Measurements from ENCODE around the gene STAT1.
A peak's percentile ranks its signal among the peaks of the same experiment; 100 is the strongest.

The STAT1 gene

DNA sequence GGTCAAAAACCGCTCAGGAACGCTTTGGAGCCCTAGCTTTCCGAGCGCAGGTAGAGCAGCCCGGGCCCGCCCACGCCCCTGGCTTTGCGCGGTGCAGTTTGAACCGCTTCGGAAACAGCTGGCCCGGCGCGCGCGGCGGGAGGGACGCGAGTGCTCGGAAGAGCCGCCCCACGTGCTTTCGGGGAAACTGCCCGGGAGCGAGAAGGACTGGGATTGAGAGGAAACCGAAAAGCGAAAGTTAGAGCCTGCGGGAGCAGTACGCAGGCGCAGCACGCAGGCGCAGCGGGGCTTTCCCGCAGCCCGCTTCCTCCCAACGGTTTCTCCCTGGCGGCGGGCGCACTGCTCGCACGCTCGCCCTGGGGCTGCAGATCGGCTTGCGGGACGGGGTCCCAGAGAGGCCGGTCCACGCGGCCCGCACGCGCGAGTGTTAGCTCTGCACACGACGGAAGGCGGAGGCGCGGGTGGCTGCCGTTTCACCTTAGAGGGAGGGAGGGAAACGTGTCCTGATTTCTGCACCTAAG is 6.3 kb upstream of the STAT1 start (continued):
- TF ChIP-seq, protein P1, sequence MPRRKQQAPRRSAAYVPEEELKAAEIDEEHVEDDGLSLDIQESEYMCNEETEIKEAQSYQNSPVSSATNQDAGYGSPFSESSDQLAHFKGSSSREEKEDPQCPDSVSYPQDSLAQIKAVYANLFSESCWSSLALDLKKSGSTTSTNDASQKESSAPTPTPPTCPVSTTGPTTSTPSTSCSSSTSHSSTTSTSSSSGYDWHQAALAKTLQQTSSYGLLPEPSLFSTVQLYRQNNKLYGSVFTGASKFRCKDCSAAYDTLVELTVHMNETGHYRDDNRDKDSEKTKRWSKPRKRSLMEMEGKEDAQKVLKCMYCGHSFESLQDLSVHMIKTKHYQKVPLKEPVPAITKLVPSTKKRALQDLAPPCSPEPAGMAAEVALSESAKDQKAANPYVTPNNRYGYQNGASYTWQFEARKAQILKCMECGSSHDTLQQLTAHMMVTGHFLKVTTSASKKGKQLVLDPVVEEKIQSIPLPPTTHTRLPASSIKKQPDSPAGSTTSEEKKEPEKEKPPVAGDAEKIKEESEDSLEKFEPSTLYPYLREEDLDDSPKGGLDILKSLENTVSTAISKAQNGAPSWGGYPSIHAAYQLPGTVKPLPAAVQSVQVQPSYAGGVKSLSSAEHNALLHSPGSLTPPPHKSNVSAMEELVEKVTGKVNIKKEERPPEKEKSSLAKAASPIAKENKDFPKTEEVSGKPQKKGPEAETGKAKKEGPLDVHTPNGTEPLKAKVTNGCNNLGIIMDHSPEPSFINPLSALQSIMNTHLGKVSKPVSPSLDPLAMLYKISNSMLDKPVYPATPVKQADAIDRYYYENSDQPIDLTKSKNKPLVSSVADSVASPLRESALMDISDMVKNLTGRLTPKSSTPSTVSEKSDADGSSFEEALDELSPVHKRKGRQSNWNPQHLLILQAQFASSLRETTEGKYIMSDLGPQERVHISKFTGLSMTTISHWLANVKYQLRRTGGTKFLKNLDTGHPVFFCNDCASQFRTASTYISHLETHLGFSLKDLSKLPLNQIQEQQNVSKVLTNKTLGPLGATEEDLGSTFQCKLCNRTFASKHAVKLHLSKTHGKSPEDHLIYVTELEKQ (tag by site-specific recombination; IDR thresholded peaks at IDR 0.05; ENCODE audit: borderline replicate concordance): peak; percentile 90
- TF ChIP-seq GLIS1 (tag by site-specific recombination; IDR thresholded peaks at IDR 0.05) (peak; percentile 81), IKZF3 (tag by site-specific recombination; IDR thresholded peaks at IDR 0.05) (peak; percentile 100), ZNF747 (tag by site-specific recombination; IDR thresholded peaks at IDR 0.05) (no peak), ZNF837 (tag by site-specific recombination; IDR thresholded peaks at IDR 0.05) (no peak), ZNF169 (tag by site-specific recombination; IDR thresholded peaks at IDR 0.05) (no peak), ZNF416 (tag by site-specific recombination; IDR thresholded peaks at IDR 0.05) (no peak), ZNF24 (tag by site-specific recombination; IDR thresholded peaks at IDR 0.05) (peak; percentile 86), ZNF544 (tag by site-specific recombination; IDR thresholded peaks at IDR 0.05) (no peak), ZNF121 (tag by site-specific recombination; IDR thresholded peaks at IDR 0.05) (peak; percentile 79), ZNF2 (tag by site-specific recombination; IDR thresholded peaks at IDR 0.05) (peak; percentile 86; the same call in 1 of the 2 replicates), ZNF555 (tag by site-specific recombination; conservative IDR thresholded peaks at IDR 0.05) (no peak), ZNF433 (tag by site-specific recombination; IDR thresholded peaks at IDR 0.05; ENCODE audit: low read depth) (no peak), ZNF184 (tag by site-specific recombination; IDR thresholded peaks at IDR 0.05) (0 out of 2 replicates have a peak, but pooled peaks have one; percentile 56), ZNF133 (tag by site-specific recombination; IDR thresholded peaks at IDR 0.05) (no peak), ZFP37 (tag by site-specific recombination; IDR thresholded peaks at IDR 0.05) (peak; percentile 91)
- TF ChIP-seq, protein P2, sequence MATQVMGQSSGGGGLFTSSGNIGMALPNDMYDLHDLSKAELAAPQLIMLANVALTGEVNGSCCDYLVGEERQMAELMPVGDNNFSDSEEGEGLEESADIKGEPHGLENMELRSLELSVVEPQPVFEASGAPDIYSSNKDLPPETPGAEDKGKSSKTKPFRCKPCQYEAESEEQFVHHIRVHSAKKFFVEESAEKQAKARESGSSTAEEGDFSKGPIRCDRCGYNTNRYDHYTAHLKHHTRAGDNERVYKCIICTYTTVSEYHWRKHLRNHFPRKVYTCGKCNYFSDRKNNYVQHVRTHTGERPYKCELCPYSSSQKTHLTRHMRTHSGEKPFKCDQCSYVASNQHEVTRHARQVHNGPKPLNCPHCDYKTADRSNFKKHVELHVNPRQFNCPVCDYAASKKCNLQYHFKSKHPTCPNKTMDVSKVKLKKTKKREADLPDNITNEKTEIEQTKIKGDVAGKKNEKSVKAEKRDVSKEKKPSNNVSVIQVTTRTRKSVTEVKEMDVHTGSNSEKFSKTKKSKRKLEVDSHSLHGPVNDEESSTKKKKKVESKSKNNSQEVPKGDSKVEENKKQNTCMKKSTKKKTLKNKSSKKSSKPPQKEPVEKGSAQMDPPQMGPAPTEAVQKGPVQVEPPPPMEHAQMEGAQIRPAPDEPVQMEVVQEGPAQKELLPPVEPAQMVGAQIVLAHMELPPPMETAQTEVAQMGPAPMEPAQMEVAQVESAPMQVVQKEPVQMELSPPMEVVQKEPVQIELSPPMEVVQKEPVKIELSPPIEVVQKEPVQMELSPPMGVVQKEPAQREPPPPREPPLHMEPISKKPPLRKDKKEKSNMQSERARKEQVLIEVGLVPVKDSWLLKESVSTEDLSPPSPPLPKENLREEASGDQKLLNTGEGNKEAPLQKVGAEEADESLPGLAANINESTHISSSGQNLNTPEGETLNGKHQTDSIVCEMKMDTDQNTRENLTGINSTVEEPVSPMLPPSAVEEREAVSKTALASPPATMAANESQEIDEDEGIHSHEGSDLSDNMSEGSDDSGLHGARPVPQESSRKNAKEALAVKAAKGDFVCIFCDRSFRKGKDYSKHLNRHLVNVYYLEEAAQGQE (tag by site-specific recombination; IDR thresholded peaks at IDR 0.05): peak; percentile 51; the same call in 1 of the 2 replicates
- TF ChIP-seq, protein P3, sequence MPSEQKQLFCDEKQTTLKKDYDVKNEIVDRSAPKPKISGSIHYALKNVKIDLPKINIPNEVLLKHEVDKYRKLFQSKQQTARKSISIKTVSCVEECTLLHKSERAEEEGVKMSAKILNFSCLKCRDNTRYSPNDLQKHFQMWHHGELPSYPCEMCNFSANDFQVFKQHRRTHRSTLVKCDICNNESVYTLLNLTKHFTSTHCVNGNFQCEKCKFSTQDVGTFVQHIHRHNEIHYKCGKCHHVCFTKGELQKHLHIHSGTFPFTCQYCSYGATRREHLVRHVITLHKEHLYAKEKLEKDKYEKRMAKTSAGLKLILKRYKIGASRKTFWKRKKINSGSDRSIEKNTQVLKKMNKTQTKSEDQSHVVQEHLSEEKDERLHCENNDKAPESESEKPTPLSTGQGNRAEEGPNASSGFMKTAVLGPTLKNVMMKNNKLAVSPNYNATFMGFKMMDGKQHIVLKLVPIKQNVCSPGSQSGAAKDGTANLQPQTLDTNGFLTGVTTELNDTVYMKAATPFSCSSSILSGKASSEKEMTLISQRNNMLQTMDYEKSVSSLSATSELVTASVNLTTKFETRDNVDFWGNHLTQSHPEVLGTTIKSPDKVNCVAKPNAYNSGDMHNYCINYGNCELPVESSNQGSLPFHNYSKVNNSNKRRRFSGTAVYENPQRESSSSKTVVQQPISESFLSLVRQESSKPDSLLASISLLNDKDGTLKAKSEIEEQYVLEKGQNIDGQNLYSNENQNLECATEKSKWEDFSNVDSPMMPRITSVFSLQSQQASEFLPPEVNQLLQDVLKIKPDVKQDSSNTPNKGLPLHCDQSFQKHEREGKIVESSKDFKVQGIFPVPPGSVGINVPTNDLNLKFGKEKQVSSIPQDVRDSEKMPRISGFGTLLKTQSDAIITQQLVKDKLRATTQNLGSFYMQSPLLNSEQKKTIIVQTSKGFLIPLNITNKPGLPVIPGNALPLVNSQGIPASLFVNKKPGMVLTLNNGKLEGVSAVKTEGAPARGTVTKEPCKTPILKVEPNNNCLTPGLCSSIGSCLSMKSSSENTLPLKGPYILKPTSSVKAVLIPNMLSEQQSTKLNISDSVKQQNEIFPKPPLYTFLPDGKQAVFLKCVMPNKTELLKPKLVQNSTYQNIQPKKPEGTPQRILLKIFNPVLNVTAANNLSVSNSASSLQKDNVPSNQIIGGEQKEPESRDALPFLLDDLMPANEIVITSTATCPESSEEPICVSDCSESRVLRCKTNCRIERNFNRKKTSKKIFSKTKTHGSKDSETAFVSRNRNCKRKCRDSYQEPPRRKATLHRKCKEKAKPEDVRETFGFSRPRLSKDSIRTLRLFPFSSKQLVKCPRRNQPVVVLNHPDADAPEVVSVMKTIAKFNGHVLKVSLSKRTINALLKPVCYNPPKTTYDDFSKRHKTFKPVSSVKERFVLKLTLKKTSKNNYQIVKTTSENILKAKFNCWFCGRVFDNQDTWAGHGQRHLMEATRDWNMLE (tag by site-specific recombination; conservative IDR thresholded peaks at IDR 0.05; ENCODE audit: low read depth): peak; percentile 61
- TF ChIP-seq, protein P4, sequence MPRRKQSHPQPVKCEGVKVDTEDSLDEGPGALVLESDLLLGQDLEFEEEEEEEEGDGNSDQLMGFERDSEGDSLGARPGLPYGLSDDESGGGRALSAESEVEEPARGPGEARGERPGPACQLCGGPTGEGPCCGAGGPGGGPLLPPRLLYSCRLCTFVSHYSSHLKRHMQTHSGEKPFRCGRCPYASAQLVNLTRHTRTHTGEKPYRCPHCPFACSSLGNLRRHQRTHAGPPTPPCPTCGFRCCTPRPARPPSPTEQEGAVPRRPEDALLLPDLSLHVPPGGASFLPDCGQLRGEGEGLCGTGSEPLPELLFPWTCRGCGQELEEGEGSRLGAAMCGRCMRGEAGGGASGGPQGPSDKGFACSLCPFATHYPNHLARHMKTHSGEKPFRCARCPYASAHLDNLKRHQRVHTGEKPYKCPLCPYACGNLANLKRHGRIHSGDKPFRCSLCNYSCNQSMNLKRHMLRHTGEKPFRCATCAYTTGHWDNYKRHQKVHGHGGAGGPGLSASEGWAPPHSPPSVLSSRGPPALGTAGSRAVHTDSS (tag by site-specific recombination; IDR thresholded peaks at IDR 0.05): no peak
- TF ChIP-seq, protein P5, sequence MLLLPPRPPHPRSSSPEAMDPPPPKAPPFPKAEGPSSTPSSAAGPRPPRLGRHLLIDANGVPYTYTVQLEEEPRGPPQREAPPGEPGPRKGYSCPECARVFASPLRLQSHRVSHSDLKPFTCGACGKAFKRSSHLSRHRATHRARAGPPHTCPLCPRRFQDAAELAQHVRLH (tag by site-specific recombination; IDR thresholded peaks at IDR 0.05): peak; percentile 92

Data from HEK293 (cell line).